Measurements from ENCODE around the gene IVD. TPM values are rescaled to one million over a fixed set of nuclear protein-coding genes. Genes with fewer than 3 reads are reported as not detected.

Gene IVD
- total and polyA plus RNA-seq, 2 of the 8 experiments (the other 6 are each of a cell fraction or from before 2014, with no cell fraction given), result 55.2 to 78.8 TPM

- H3K4me3 ChIP-seq (ENCODE audit: extremely low read depth in 1 of 4, insufficient read depth in 2 of 4, low read depth in 3 of 4, low read length in 4 of 4), result no peak overlapping the region
- no peak overlapping the region for H4K8ac ChIP-seq (ENCODE audit: extremely low read depth, insufficient read depth, low read length)
- ChIA-PET POLR2A (ENCODE audit: partially characterized antibody) (interaction anchor here (0.9 to 4.1 kb wide), 7 partner anchors 11 to 66 kb away, joined by 3 to 24 read pairs (median 4); partner anchors contain the start of gene KNSTRN), CTCF (ENCODE audit: partially characterized antibody) (interaction anchor here (0.6 to 13.4 kb wide), 18 partner anchors 8 to 95 kb away, joined by 3 to 452 read pairs (median 5); partner anchors contain the start of genes CCDC9B, DISP2, KNSTRN and PHGR1)
- H3K4me2 ChIP-seq (ENCODE audit: insufficient read depth in 1 of 2, low read depth in 2 of 2, low read length in 2 of 2), result no peak overlapping the region
- peaks cover 1% of the 10 kb centered on the region for H3K23me2 ChIP-seq (ENCODE audit: low read depth, low read length)
- DNase-seq (ENCODE audit: low read depth in 1 of 2, low spot score in 2 of 2), result no peak
- no peak overlapping the region for H3K14ac ChIP-seq (ENCODE audit: insufficient read length)
- H4K20me1 ChIP-seq (replicated peaks in 1 of 2; ENCODE audit: control insufficient read depth in 1 of 2, insufficient read depth in 2 of 2, low read length in 2 of 2), result peaks cover 0 to 1% of the 10 kb centered on the region in 2 experiments
- H2BK15ac ChIP-seq (ENCODE audit: low read length), result no peak overlapping the region
- FAIRE-seq, result no peak
- no peak for TF ChIP-seq EGR1 (IDR thresholded peaks at IDR 0.05; ENCODE audit: borderline replicate concordance, low read depth, low read length)
- no peak for TF ChIP-seq CEBPB (IDR thresholded peaks at IDR 0.05; ENCODE audit: low read depth, low read length)
- TF ChIP-seq CTCF (IDR thresholded peaks at IDR 0.05; ENCODE audit: control extremely low read depth in 1 of 3, insufficient read depth in 1 of 3, low read depth in 1 of 3, low read length in 3 of 3), result no peak
- no peak overlapping the region for H2BK120ac ChIP-seq (replicated peaks; ENCODE audit: low read depth, low read length)
- no peak overlapping the region for H2BK12ac ChIP-seq (ENCODE audit: low read depth, low read length)
- no peak overlapping the region for H2BK20ac ChIP-seq (ENCODE audit: low read length)
- no peak overlapping the region for H3K9ac ChIP-seq (replicated peaks in 1 of 4; ENCODE audit: extremely low read depth in 1 of 4, low read depth in 3 of 4, low read length in 3 of 4)
- H3K79me1 ChIP-seq (ENCODE audit: low read depth, low read length), result no peaks in the 10 kb centered on the region
- no peak overlapping the region for H2AK5ac ChIP-seq (ENCODE audit: low read depth, low read length)
- no peak overlapping the region for H4K5ac ChIP-seq (ENCODE audit: insufficient read length, low read depth, low read length)
- no peak overlapping the region for H3K18ac ChIP-seq (ENCODE audit: extremely low read depth, low read length)
- peaks cover 0 to 8% of the 10 kb centered on the region in 2 experiments; a peak in 1 of 4 replicates for H3K9me3 ChIP-seq (ENCODE audit: insufficient read depth in 2 of 2, low read depth in 1 of 2, low read length in 1 of 2)
- no peak overlapping the region for H4K91ac ChIP-seq (replicated peaks; ENCODE audit: insufficient read length, low read length)
- peaks cover 5 to 27% (median 23%) of the 10 kb centered on the region in 4 experiments for H3K27me3 ChIP-seq (replicated peaks in 1 of 4; ENCODE audit: control insufficient read depth in 3 of 4, extremely low read depth in 1 of 4, insufficient read depth in 3 of 4, low read length in 3 of 4)
- H3K27ac ChIP-seq (ENCODE audit: low read depth, low read length), result no peak overlapping the region
- H3K36me3 ChIP-seq (ENCODE audit: control insufficient read depth in 2 of 4, insufficient read depth in 4 of 4, low read length in 3 of 4), result no peaks in the 10 kb centered on the region
- no peak overlapping the region for H2AFZ ChIP-seq (ENCODE audit: low read length)
- no peak overlapping the region for H3K23ac ChIP-seq (ENCODE audit: insufficient read length)
- H2BK5ac ChIP-seq (ENCODE audit: low read depth, low read length), result no peak overlapping the region
- H3K4me1 ChIP-seq (replicated peaks in 1 of 4; ENCODE audit: control insufficient read depth in 3 of 4, insufficient read depth in 4 of 4, low read length in 3 of 4), result peaks cover 3 to 6% (median 4%) of the 10 kb centered on the region in 4 experiments; a peak in 4 of 7 replicates
- H3K4ac ChIP-seq (replicated peaks; ENCODE audit: insufficient read length, low read depth, low read length), result no peak overlapping the region
- no peak overlapping the region for H3K56ac ChIP-seq (replicated peaks; ENCODE audit: insufficient read length, low read depth, low read length)
- no peaks in the 10 kb centered on the region for H3K79me2 ChIP-seq (ENCODE audit: control insufficient read depth in 1 of 2, insufficient read depth in 2 of 2, low read length in 2 of 2)
- WGBS, 2 experiments (ENCODE audit: extremely low coverage in 1 of 2, insufficient coverage in 1 of 2, insufficient read length in 1 of 2, insufficient replicate concordance in 2 of 2, low coverage in 1 of 2, low lambda C conversion rate in 2 of 2, missing lambda C conversion rate in 1 of 2), result 92% methylated on average over 7 of the region's 10 CpGs; no CpG with 5 or more reads in 1 of the 2 experiments
Observed at GRCh38 chr15:40369474-40369869, 36.1 kb upstream of the IVD start.
